GM12878 (cell line): ENCODE results near the gene SLC12A6.
"Not testable (repeated sequence)": the region's sequence is repeated elsewhere in the genome, so short reads cannot be mapped to it uniquely, and the experiment has no call there.

Source experiments
- ASH2L ChIP-seq: fragments of 300-600, 200-600 bp; sonication (generic); IDR thresholded peaks from 2 replicates; pipeline ENCODE4 v1.6.1; 2017; ENCODE audit warnings: low read depth, mild to moderate bottlenecking, borderline replicate concordance
- CBX3 ChIP-seq: fragments of 200-600 bp; sonication (generic); IDR thresholded peaks from 2 replicates; pipeline ENCODE4 v1.6.1; 2016; ENCODE audit warnings: low read depth, borderline replicate concordance
- E2F4 ChIP-seq: IDR thresholded peaks from 2 replicates; pipeline ENCODE4 v1.6.1; 2012; ENCODE audit warnings: low read depth, low read length, improper control_type of control experiment
- EP300 ChIP-seq, 2 experiments: fragments of 150-350 bp in 1 of 2; IDR thresholded peaks; 2 replicates each; pipeline ENCODE4 v1.6.1; 2011 to 2012; ENCODE audit warnings: low read depth in 2 of 2, low read length in 2 of 2, borderline replicate concordance in 1 of 2, improper control_type of control experiment in 1 of 2, inconsistent platforms in 1 of 2; ENCODE audit not compliant: control insufficient read depth in 1 of 2
- ETV6 ChIP-seq, 2 experiments: fragments of 450-650 bp in 1 of 2; IDR thresholded peaks in 1 of 2; conservative IDR thresholded peaks in 1 of 2; 2 replicates each; pipeline ENCODE4 v1.6.1; 2014; ENCODE audit warnings: antibody characterized with exemption in 1 of 2, borderline replicate concordance in 1 of 2, low read depth in 1 of 2, mild to moderate bottlenecking in 1 of 2, moderate library complexity in 1 of 2
- JUND ChIP-seq: IDR thresholded peaks from 2 replicates; pipeline ENCODE4 v1.6.1; 2012; ENCODE audit warnings: low read depth, mild to moderate bottlenecking, low read length, improper control_type of control experiment, moderate library complexity
- MYB ChIP-seq: fragments of 150-350 bp; IDR thresholded peaks from 2 replicates; pipeline ENCODE4 v1.6.1; 2014; ENCODE audit warnings: mild to moderate bottlenecking, low read depth, low read length, borderline replicate concordance
- POLR2AphosphoS5 ChIP-seq: IDR thresholded peaks from 2 replicates; pipeline ENCODE4 v1.6.1; 2011; ENCODE audit warnings: mild to moderate bottlenecking, low read length, inconsistent platforms
- RUNX3 ChIP-seq: IDR thresholded peaks from 2 replicates; pipeline ENCODE4 v1.6.1; 2012; ENCODE audit warnings: low read length, inconsistent platforms
- TF ChIP-seq, protein P1 (sequence below): fragments of 450-650 bp; IDR thresholded peaks from 2 replicates; pipeline ENCODE4 v1.6.1; 2016; ENCODE audit warnings: mild to moderate bottlenecking, moderate library complexity, borderline replicate concordance

DNA sequence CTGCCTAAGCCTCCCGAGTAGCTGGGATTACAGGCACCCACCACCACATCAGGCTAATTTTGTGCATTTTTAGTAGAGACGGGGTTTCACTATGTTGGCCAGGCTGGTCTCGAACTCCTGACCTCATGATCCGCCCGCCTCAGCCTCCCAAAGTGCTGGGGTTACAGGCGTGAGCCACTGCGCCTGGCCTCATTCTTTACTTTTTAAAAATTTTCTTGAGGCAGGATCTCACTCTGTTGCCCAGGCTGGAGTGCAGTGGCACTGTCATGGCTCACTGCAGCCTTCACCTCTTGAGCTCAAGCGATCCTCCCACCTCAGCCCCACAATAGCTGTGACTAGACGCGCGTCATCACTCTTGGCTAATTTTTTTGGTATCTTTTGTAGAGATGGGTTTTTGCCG is 15.4 kb upstream of the SLC12A6 start:
- not testable (repeated sequence) for TF ChIP-seq ASH2L; JUND; E2F4; RUNX3; CBX3; ETV6 (conservative IDR thresholded peaks at IDR 0.05 in 1 of 2, IDR thresholded peaks at IDR 0.05 in 1 of 2; ENCODE audit: borderline replicate concordance in 1 of 2, low read depth in 1 of 2); MYB; POLR2AphosphoS5; EP300 (IDR thresholded peaks at IDR 0.05; ENCODE audit: borderline replicate concordance in 1 of 2, control insufficient read depth in 1 of 2, low read depth in 2 of 2, low read length in 2 of 2)
- TF ChIP-seq, protein P1, sequence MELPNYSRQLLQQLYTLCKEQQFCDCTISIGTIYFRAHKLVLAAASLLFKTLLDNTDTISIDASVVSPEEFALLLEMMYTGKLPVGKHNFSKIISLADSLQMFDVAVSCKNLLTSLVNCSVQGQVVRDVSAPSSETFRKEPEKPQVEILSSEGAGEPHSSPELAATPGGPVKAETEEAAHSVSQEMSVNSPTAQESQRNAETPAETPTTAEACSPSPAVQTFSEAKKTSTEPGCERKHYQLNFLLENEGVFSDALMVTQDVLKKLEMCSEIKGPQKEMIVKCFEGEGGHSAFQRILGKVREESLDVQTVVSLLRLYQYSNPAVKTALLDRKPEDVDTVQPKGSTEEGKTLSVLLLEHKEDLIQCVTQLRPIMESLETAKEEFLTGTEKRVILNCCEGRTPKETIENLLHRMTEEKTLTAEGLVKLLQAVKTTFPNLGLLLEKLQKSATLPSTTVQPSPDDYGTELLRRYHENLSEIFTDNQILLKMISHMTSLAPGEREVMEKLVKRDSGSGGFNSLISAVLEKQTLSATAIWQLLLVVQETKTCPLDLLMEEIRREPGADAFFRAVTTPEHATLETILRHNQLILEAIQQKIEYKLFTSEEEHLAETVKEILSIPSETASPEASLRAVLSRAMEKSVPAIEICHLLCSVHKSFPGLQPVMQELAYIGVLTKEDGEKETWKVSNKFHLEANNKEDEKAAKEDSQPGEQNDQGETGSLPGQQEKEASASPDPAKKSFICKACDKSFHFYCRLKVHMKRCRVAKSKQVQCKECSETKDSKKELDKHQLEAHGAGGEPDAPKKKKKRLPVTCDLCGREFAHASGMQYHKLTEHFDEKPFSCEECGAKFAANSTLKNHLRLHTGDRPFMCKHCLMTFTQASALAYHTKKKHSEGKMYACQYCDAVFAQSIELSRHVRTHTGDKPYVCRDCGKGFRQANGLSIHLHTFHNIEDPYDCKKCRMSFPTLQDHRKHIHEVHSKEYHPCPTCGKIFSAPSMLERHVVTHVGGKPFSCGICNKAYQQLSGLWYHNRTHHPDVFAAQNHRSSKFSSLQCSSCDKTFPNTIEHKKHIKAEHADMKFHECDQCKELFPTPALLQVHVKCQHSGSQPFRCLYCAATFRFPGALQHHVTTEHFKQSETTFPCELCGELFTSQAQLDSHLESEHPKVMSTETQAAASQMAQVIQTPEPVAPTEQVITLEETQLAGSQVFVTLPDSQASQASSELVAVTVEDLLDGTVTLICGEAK: not testable (repeated sequence)
